Astrocyte of the cerebellum (primary cell): ENCODE data around the gene ZNF93.
"Not testable (repeated sequence)": the region's sequence is repeated elsewhere in the genome, so short reads cannot be mapped to it uniquely, and the experiment has no call there.

ENCODE experiments used
- DNase-seq: peaks from one replicate; pipeline ENCODE4 v3.0.0-alpha.2; 2011; ENCODE audit warnings: low read depth
- H3K4me3 ChIP-seq: 2 replicates; pipeline ENCODE4 v1.5.1; 2011; ENCODE audit warnings: mild to moderate bottlenecking, low read depth, low read length, moderate library complexity
- in situ Hi-C: cut with HindIII; loops from 2 replicates; pipeline ENCODE4 v1.10.0; 2017; ENCODE audit warnings: low sequenced_read_pairs
- TF ChIP-seq, protein P1 (sequence below): IDR thresholded peaks from 2 replicates; pipeline ENCODE4 v1.5.1; 2012; ENCODE audit warnings: low read length, low read depth, moderate library complexity, mild to moderate bottlenecking; ENCODE audit errors: missing control alignments

Gene ZNF93

DNA sequence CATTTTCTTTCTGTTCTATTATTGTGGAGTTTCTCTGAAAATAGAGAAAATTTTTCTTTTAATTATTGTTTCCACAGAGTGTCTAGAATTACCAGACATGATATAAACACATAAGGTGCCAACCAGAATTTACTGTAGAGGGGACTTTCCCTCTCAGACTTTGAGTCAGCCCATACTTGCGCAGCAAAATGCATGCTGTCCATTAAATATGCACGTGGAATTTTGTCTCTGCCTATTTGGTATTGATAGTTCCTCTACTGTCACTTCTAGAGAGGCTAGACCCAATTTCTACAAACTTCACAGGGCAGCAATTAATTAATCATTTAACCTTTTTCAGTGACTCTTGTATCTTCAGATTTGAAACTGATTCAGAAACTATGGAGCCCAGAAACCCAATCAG lies 8.9 kb downstream of the ZNF93 start:
- H3K4me3 ChIP-seq, result no peak overlapping the region
- TF ChIP-seq, protein P1, sequence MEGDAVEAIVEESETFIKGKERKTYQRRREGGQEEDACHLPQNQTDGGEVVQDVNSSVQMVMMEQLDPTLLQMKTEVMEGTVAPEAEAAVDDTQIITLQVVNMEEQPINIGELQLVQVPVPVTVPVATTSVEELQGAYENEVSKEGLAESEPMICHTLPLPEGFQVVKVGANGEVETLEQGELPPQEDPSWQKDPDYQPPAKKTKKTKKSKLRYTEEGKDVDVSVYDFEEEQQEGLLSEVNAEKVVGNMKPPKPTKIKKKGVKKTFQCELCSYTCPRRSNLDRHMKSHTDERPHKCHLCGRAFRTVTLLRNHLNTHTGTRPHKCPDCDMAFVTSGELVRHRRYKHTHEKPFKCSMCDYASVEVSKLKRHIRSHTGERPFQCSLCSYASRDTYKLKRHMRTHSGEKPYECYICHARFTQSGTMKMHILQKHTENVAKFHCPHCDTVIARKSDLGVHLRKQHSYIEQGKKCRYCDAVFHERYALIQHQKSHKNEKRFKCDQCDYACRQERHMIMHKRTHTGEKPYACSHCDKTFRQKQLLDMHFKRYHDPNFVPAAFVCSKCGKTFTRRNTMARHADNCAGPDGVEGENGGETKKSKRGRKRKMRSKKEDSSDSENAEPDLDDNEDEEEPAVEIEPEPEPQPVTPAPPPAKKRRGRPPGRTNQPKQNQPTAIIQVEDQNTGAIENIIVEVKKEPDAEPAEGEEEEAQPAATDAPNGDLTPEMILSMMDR, result no peak
- no peak for DNase-seq
- in situ Hi-C loops, result no loop called here

DNA sequence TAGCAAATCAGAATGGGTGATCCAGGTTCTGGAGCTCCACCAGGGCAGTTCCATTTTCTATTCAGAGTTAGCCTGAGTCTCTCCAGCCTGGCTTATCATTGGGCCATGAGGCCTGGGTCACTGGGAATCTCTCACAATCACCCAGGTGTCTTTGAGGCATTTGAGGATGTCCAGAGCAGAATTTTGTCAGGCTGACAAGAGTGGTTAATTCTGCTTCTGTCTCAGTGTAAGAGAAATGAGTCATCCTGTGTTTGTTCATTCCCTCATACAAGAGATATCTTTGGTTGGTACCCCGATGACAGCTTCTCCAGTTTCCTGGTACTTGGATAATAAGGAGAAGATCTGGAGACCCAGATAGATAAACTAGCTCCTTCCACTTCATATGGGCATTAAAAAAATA lies 10.4 kb downstream of the ZNF93 start:
- in situ Hi-C loops, result no loop called here
- TF ChIP-seq, protein P1, result no peak
- no peak overlapping the region for H3K4me3 ChIP-seq
- no peak for DNase-seq

DNA sequence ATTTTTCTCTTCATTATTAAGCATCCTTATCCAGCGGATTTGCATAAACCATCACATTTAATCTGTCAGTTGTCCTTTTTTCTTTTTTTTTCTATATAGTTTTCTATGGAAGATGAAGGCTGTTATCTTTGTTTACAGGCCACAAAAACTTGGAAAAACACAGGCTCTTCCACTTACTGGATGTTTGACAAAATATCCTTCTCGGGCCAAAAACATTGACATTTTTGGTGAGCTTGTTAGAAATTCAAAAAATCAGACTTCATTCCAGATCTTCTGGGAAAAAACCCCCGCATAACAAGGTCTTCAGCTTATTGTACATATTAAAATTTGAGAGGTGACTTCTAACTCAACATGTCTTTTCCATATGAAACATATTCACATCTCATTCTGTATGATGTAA lies 13.8 kb downstream of the ZNF93 start:
- in situ Hi-C loops, result no loop called here
- no peak for DNase-seq
- TF ChIP-seq, protein P1, result no peak
- no peak overlapping the region for H3K4me3 ChIP-seq

DNA sequence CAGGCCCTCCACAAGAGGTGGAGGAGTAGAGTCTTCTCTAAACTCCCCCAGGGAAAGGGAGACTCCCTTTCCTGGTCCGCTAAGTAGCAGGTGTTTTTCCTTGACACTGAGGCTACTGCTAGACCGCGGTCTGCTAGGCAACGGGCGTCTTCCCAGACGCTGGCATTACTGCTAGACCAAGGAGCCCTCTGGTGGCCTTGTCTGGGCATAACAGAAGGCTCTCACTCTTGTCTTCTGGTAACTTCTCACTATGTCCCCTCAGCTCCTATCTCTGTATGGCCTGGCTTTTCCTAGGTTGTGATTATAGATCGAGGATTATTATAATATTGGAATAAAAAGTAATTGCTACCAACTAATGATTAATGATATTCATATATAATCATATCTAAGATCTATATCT lies 29.7 kb downstream of the ZNF93 start:
- in situ Hi-C loops, DNase-seq, H3K4me3 ChIP-seq: not testable (repeated sequence)

DNA sequence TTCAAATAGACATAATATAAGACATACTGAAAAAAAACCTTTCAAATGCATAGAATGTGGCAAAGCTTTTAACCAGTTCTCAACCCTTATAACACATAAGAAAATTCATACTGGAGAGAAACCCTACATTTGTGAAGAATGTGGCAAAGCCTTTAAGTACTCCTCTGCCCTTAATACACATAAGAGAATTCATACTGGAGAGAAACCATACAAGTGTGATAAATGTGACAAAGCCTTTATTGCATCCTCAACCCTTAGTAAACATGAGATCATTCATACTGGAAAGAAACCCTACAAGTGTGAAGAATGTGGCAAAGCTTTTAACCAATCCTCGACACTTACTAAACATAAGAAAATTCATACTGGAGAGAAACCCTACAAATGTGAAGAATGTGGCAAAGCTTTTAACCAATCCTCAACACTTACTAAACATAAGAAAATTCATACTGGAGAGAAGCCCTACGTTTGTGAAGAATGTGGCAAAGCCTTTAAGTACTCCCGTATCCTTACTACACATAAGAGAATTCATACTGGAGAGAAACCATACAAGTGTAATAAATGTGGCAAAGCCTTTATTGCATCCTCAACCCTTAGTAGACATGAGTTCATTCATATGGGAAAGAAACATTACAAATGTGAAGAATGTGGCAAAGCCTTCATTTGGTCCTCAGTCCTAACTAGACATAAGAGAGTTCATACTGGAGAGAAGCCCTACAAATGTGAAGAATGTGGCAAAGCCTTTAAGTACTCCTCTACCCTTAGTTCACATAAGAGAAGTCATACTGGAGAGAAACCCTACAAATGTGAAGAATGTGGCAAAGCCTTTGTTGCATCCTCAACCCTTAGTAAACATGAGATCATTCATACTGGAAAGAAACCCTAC lies 32.9 kb downstream of the ZNF93 start:
- DNase-seq, in situ Hi-C loops, H3K4me3 ChIP-seq: not testable (repeated sequence)

DNA sequence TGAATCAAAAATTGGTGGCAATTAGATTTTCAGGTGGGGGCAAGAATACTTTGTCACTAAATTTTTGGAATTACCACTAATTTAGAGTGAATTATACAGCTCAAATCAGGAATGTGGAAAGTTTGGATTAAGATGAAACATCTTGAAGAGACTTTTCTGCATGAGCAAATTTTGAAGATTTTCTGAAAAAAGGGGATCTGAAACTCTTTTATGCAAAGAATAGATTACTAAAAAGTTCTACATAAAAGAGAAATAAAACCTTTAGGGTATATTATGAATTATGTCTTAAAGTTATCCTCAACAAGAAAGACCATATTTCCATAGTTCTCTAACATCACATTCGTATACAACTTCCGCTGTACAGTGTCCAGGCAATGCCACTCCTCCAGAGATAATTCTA lies 36.7 kb downstream of the ZNF93 start:
- in situ Hi-C loops, result no loop called here
- H3K4me3 ChIP-seq, result no peak overlapping the region
- TF ChIP-seq, protein P1, result no peak
- no peak for DNase-seq

DNA sequence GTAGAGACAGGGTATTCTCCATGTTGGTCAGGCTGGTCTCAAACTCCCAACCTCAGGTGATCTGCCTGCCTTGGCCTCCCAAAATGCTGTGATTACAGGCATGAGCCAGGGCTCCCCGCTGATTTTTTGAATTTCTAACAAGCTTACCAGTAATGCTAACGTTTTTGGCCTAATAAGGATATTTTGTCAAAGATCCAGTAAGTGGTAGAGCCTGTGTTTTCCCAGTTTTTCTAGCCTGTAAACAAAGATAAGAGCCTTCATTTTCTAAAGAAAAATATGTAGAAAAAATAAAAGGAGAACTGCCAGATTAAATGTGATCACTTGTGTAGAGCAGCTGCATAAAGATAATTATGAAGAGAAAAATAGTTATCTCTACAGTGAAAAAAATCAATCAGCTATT lies 37.7 kb downstream of the ZNF93 start:
- TF ChIP-seq, protein P1, result no peak
- in situ Hi-C loops, result no loop called here
- H3K4me3 ChIP-seq, result no peak overlapping the region
- no peak for DNase-seq
